HG03575 (cell line): ENCODE measurements around the gene SELENON.

Source experiments
- ATAC-seq: cut with Tn5 transposase; IDR thresholded peaks from one replicate; pipeline ENCODE4 v1.9.1; 2021; ENCODE audit not compliant: unreplicated experiment, insufficient number of reproducible peaks, low FRiP score; ENCODE audit errors: extremely low read depth

Gene SELENON, protein sequence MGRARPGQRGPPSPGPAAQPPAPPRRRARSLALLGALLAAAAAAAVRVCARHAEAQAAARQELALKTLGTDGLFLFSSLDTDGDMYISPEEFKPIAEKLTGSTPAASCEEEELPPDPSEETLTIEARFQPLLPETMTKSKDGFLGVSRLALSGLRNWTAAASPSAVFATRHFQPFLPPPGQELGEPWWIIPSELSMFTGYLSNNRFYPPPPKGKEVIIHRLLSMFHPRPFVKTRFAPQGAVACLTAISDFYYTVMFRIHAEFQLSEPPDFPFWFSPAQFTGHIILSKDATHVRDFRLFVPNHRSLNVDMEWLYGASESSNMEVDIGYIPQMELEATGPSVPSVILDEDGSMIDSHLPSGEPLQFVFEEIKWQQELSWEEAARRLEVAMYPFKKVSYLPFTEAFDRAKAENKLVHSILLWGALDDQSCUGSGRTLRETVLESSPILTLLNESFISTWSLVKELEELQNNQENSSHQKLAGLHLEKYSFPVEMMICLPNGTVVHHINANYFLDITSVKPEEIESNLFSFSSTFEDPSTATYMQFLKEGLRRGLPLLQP

DNA sequence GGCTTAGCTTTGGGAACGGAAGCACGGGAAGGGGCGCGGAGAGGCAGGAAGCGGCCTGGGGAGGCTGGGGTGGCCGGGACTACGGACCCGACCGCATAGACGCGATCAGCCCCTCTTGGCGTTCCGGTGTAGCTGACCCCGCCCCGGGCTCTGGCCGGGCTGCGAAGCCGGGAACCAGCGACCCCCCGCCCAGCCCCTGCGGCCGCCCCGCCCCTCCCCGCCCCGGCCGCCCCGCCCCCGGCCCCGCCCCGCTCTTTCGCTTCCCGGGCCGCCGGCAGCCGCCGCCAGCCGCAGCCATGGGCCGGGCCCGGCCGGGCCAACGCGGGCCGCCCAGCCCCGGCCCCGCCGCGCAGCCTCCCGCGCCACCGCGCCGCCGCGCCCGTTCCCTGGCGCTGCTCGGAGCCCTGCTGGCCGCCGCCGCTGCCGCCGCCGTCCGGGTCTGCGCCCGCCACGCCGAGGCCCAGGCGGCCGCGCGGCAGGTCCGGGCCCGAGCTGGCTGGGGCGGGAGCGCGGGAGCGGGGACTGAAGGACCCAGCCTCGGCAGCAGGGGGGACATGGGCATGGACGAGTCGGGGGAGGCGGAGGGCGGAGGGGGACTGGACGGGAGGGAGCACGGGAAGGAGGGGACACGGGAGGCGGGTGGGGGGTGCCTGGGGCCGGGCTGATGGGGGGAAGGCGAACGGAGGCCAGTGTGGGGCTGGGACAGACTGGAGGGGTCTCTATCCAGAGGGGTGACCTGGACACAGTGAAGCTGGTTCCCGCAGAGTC, at the start of gene SELENON:
Gene SELENON (plus strand): TSS at position 259 of the 768 bp plus-strand sequence. CDS start 38 bp downstream, at position 297.
- no peak for ATAC-seq

DNA sequence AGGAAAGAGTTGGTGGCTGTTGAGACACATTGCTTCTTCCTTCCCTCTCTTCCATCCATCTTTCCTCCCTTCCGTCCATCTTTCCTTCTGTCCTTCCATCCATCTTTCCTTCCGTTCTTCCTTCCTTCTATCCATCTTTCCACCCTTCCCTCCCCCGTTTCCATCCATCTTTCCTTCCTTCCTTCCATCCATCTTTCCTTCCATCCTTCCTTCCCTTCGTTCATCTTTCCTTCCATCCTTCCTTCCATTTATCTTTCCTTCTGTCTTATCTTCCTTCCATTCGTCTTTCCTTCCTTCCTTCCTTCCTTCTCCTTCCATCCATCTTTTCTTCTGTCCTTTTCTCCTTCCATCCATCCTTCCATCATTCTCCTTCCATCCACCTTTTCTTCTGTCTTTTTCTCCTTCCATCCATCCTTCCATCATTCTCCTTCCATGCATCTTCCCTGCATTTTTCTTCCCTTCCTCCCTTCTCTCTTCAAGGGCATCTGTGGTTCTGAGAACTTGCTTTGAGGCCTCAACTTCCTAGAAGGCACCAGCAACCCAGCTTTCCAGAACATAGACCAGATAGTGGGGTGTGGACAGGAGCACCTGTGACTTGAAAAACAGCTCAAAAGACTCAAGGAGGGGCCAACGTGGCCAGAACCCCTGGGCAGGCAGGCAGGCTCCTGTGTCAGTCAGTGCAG, 48.9 kb upstream of the SELENON start:
- ATAC-seq: no peak

DNA sequence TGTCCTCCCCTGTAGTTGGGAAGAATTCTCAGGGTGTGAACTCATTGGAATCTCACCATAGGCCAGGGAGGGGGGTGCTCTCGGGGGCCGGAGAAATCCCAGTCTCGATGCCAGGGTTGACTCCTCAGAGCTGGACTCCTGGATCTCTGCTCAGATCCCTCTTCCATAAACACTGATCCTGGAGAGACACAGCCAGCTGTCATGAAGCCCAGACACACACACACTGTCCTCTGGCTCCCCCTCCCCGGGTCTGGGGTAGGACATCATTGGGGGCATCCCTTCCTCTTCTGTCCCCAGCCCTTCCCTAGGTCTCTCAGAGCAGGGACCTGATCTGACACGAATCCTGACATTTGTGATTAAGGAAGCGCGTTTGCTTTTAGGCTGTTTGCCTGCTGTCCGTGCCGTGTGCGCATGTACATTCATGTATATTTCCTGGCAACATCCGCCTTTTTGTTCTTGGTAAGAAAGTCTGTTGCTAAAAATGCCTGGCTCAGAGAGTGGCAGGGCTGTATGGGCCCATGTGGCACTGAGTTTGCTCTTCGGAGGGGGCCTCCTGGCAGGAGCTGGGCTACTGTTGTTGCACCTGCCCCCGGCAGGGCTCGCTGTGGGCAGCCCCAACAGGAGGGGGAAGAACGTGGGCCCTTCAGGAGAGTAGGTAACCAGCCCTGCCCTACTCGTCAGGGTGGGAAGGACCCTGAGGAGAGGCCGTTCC, 45.4 kb upstream of the SELENON start:
- no peak for ATAC-seq

DNA sequence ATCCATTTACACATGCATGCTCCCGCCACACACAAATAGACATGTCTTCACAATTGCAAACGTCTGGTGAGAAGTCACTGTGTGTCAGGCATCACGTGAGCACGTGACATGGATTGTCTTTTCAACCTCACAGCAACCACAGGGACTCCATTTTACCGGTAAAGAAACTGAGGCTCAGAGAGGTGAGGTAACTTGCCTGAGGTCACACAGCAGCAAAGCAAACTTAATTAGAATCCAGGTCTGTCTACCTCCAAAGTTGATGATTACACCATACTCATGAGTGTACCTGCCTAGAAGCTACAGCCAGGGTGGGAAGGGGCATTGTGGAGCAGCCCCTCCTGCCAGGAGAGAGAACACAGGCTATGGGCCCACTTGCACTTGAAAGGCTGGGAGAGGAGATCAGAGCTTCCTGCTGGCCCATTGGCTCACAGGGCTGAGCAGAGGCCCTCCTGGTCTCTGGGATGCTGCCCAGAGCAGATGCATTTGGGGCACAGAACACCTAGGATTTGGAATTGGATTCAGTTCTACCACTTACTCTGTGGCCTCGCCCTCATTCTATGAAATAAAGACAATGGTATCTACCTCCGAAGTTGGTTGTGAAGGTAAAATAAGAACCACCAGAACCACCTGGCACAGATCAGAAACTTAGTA, 44.4 kb upstream of the SELENON start:
- no peak for ATAC-seq

DNA sequence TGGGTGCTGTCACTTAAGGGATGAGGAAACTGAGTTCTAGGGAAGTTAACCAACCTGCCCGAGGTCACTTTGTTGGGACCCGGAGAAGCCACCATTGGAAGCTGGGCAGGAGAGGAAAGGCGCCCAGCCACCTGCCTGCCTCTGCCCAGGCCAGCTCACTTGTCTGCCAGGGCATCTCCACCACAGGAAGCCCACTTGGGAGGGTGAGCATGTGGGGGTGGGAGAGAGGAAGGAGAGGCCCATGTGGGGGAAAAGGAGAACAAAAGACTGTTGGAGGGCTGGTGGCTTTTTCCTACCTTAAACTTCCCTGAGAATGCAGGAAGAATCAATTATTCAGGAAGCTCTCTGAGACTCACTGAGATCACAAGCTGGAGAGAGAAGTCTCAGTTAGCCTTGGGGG, 43.8 kb upstream of the SELENON start:
- no peak for ATAC-seq

DNA sequence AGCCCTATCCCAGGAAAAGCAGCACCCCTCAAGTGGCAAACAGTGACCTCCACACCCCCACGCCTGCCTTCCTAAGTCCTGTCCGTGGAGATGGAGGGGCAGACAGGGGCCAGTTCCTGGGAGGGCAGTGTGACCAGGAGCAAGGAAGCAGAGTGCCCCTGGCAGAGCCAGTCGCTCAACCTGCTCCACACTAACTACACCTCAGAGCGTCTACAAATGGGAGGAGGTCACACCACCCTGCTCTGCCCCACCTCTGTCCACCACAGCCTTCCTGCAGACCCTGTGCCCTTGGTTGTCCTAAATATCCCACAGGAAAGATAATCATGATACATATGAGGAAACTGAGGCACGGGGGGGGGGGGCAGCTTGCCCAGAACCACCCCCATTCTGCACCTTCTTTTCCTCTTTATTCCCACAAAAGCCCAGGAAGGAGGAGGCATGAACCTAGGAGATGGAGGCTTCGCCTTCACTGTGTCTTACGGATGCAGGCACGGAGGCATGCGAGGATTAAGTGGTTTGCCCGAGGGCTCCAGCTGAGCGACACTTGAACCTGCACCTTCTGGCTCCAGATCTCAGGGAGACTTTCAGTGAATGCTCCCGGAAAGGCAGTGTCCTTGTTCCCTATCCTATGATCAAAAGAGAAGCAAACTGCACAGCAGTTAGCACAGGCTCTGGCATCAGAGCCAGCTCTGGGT, 42.7 kb upstream of the SELENON start:
- no peak for ATAC-seq

DNA sequence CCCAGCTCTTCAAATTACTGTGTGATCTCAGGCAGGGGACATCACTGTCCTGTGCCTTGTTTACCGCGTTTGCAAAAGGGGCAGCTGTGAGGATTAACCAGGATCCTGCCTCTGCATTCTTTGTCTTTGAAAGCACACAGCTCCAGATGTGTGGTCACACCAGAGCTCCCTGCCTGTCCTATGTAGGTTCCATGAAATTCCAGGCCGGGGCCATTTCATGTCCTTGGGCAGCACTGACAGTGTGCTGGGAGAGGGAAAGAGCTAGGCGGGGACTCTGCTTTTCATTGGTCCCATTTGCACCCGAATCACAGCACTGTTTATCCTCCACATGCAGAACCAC, 42.2 kb upstream of the SELENON start:
- no peak for ATAC-seq

DNA sequence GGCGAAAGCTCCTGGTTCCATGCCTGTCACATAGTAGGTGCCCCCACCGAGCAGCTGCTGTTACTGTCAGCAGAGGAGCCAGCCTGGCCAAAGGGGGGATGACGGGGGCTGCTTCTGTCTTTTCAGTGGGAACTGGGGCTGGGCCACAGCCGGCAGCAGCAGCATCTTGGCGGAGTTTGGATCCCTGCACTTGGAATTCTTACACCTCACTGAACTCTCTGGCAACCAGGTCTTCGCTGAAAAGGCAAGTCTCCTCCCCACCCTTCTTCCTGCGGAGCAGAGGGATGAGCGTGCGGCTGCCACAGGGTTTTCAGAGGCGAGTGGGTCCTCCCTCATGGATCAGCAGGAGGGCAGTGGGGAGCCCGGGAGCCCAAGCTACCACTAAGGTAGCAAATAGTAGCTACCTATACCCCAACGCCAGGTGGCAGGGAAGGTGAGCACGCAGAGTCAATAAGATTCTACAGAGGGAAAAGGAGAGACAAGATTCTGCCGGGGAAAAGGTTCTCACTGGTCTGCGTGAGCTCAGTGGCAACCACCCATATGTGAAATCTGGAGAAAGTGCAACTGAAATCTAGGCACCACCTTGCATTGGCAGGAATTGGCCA, 41.4 kb upstream of the SELENON start:
- ATAC-seq: no peak

DNA sequence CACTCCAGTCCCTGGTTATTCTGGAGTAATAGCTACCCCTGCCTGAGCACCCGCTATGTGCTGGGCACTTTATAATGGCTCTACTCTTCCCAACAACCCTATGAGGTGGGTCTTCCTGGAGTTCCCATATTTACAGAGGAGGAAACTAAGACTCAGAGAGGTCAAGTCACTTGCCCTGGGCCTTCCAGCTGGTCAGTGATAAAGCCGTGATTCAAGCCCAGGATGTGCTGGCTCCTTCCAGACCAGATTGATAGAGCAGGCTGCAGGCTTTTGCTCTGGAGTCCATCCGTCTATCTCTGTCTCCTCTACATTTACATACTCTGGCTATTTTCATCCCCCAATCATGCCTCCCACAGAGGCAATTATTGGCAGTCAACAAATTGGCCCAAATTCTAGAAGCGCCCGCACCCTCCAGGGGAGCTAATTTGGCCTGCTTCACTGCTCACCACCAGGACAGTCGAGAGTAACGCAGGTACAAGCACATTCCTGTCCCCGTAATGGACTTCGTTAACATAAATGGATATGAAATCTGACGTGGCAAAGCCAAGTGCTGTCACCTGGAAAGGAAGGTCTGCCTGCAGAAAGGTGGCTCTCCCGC, 39.8 kb upstream of the SELENON start:
- ATAC-seq: no peak

DNA sequence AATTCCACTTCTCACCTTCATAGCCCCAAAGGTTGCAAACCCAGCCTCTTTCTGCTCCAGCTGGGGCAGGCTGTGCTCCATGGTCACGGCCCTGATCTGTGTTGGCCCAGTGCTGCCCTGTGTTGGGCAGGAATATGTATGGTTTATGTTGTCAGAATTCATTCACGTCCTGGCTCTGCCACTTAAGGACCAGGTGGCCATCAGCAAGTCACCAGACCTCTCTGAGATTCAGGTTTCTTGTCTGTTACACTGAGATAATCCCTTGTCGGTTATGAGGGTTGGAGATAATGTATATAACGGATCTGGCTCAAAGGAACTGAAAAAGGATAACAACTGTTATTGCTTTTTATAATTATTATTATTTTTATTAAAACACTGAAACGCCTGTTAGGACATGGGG, 39.1 kb upstream of the SELENON start:
- no peak for ATAC-seq

DNA sequence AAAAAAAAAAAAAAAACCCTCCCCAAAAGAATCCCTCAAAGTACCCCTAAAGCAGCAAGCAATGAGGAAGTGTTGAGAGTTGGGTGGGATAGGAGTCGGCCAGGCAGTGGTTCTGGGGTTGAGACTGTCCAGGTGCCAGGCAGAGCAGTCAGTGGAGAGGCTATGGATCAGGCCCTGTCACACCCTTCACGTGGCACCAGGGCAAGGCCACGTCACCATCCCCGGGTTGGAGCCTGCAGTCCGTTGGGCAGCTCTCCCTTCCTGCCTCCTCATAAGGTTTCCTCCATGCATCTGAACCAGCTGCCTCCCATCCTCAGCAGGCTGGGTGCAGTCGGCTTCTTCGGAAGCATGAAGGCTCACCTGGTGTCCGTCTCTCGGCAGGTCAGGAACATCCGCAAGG, 36.5 kb upstream of the SELENON start:
- ATAC-seq: no peak

DNA sequence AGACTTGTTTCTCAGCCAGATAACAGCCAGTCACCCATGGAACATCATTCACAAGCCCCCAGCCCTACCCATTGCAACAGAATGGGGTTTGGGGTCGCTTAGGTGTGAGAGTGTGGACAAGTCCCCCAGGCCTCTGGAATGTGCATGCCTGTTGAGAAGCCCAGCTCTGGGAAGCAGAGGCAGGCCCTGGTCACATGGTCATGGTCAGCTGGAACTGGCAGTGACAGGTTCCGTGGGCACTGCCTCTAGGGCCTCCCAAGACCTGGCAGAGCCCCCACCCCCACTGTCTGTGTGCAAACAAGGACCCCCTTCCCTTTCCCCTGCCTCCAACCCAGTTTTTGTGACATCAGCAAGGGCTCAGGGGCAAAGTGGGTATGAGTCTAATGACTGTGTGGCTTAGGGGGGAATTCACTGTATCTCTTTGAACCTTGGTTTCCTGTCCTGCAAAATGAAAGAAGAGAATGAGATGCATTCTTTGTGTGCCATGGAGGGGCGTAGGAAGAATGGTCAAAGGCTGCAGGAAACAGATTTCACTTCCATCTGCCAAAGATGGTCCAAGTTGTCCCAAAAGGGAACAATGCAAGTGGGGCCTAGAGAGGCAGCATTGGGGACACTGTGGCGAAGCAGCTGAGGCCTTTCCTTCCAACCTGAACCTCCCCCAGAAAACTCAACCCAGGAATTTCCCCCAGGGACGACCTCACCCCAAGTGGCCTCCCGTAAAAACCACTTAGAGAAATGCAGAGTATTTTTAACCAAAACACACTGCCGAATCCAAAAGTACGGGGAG, 34.7 kb upstream of the SELENON start:
- ATAC-seq: no peak

DNA sequence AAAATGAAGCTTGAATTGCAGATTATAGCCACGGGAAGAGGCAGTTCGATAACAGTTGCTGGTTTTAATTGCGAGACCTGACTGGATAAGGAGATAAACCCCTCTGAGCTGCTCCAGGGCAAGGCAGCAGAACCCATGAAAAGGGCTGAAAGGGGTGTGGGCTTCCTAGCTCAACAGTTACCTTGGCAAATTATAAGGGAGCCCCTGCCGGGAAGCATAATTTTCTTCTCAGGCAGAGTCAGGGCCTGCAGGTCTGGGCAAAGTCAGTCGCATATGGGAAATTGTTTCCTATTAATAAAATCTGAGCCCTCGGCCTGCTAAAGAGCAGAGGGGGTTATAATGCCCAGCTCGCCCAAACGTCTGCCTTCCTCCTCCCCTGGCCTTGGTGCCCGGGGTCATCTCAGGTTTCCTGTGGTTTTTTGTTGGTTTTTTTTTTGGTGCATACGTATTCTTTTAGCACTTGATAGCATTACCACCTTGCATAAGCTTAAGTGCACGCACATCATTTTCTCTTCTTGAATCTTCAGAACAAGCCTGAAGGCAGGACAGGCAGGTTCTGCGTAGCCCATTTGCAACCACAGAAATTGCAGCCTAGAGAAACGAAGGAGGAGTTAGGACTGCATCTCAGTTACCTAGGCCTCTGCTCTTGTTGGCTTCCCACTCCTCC, 33.9 kb upstream of the SELENON start:
- no peak for ATAC-seq

DNA sequence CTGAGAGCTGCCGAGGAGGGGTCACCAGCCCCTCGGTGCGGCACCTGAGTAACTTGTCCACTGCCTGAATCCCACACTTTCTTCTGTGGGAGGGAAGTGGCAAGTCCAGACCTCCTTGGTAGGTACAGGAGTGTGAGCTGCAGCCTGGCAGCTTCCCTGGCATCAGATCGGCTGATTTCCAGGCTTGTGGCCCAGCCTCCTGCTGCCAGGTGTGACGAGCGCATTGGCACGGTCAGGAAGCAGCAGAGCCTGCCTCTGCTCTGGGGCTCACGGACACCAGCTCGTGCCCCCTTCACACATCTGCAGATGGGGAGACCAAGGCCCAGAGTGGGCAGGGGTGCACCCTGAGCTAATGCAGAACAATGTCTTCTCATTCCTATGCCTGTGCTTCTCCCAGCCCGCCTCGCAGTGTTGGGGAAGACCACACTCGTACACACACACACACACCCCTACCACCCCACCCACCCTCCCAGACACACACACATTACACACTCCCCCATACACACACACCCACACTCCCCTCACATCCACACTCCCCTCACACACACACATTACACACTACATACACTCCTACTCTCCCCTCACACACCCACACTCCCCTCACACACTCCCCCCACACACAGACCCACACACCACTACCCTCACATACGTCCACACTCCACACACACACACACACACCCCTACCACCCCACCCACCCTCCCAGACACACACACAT, 33.1 kb upstream of the SELENON start:
- no peak for ATAC-seq

DNA sequence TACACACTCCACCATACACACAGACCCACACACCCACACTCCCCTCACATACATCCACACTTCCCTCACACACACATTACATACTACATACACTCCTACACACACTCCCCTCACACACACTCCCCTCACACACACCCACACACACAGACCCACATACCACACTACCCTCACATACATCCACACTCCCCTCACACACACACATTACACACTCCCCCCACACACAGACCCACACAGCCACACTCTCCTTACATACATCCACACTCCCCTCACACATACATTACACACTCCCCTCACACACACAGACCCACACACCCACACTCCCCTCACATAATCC, 32.6 kb upstream of the SELENON start:
- ATAC-seq: no peak

DNA sequence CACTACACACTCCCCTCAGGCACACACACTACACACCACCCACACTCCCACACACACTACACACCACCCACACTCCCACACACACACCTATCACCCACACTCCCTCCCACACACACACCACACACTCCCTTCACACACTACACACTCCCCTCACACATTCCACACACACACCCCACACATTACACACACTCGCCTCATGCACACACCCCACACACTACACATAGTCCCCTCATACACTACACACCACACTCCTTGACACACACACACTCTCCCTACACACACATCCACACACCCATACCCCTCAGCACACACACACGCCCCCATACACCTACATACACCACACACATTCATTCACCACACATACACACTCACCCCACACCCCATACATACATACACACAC, 31.0 kb upstream of the SELENON start:
- ATAC-seq: no peak
